ENCODE results near the gene KIF5A. TPM values are rescaled to one million over a fixed set of nuclear protein-coding genes. Genes with fewer than 3 reads are reported as not detected.

Gene KIF5A
- total and polyA plus RNA-seq, 2 of the 4 experiments (the other 2 are of a cell fraction) = 0.15 to 0.18 TPM

GRCh38 chr12:57515934-57516541, 33.8 kb upstream of the KIF5A start:
- no peak overlapping the region for H2AFZ ChIP-seq (replicated peaks; ENCODE audit: low read length, poor library complexity)
- no peak overlapping the region for H3K14ac ChIP-seq (replicated peaks; ENCODE audit: low read depth, low read length)
- H3K4me3 ChIP-seq (ENCODE audit: insufficient read depth, low read depth, low read length) = no peak overlapping the region
- no peaks in the 10 kb centered on the region for H3K27me3 ChIP-seq (ENCODE audit: control insufficient read depth, insufficient read depth, low read length)
- no peak overlapping the region for H3K9ac ChIP-seq (ENCODE audit: low read depth, low read length)
- no peak overlapping the region for H3K18ac ChIP-seq (ENCODE audit: low read depth, low read length)
- BruUV-seq (replicated peaks) = no TSS peak
- H4K20me1 ChIP-seq (ENCODE audit: insufficient read depth, low read length) = peaks cover 86% of the 10 kb centered on the region
- H3K9me1 ChIP-seq (ENCODE audit: insufficient read depth, low read length) = peaks cover 3% of the 10 kb centered on the region; the same call in 1 of the 2 replicates
- intact Hi-C loops (cut with micrococcal nuclease) (no loop called here), dilution Hi-C loops (cut with HindIII; ENCODE audit: low sequenced_read_pairs, unreplicated experiment) (no loop called here), in situ Hi-C loops (cut with MboI; ENCODE audit: low sequenced_read_pairs) (no loop called here)
- H3K36me3 ChIP-seq (ENCODE audit: control insufficient read depth, insufficient read depth, low read length) = peaks cover 65% of the 10 kb centered on the region
- ChIA-PET CTCF (no interaction called here), POLR2A (ENCODE audit: unreplicated experiment) (no interaction called here)
- H4K91ac ChIP-seq (ENCODE audit: insufficient read depth, low read depth, low read length) = no peak overlapping the region
- H4K5ac ChIP-seq (ENCODE audit: low read depth, low read length) = no peak overlapping the region
- H3K4ac ChIP-seq (ENCODE audit: low read depth, low read length) = no peak overlapping the region
- no peak overlapping the region for H2BK20ac ChIP-seq (ENCODE audit: low read depth, low read length)
- peaks cover 21 to 76% of the 10 kb centered on the region in 2 experiments for H3K79me1 ChIP-seq (ENCODE audit: low read depth in 1 of 2, low read length in 2 of 2)
- no peak overlapping the region for H3K27ac ChIP-seq (ENCODE audit: insufficient read depth, low read length)
- H3K23ac ChIP-seq (ENCODE audit: low read depth, low read length) = no peak overlapping the region
- no peak overlapping the region; the same call in 1 of the 2 replicates for H3K56ac ChIP-seq (ENCODE audit: extremely low read depth, insufficient read depth, low read length)
- no peak overlapping the region; the same call in 1 of the 2 replicates for H2AK5ac ChIP-seq (ENCODE audit: low read depth, low read length)
- TF ChIP-seq FOS (IDR thresholded peaks at IDR 0.05; ENCODE audit: low read depth, low read length) = no peak
- no peak for TF ChIP-seq BHLHE40 (IDR thresholded peaks at IDR 0.05; ENCODE audit: low read depth, low read length)
- TF ChIP-seq, protein P1, sequence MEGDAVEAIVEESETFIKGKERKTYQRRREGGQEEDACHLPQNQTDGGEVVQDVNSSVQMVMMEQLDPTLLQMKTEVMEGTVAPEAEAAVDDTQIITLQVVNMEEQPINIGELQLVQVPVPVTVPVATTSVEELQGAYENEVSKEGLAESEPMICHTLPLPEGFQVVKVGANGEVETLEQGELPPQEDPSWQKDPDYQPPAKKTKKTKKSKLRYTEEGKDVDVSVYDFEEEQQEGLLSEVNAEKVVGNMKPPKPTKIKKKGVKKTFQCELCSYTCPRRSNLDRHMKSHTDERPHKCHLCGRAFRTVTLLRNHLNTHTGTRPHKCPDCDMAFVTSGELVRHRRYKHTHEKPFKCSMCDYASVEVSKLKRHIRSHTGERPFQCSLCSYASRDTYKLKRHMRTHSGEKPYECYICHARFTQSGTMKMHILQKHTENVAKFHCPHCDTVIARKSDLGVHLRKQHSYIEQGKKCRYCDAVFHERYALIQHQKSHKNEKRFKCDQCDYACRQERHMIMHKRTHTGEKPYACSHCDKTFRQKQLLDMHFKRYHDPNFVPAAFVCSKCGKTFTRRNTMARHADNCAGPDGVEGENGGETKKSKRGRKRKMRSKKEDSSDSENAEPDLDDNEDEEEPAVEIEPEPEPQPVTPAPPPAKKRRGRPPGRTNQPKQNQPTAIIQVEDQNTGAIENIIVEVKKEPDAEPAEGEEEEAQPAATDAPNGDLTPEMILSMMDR (conservative IDR thresholded peaks at IDR 0.05; ENCODE audit: low read depth, low read length) = no peak
- TF ChIP-seq MAZ (IDR thresholded peaks at IDR 0.05; ENCODE audit: borderline replicate concordance, low read depth, low read length) = no peak
- TF ChIP-seq CHD1 (IDR thresholded peaks at IDR 0.05; ENCODE audit: low read depth, low read length) = no peak
- no peak for TF ChIP-seq RAD21 (IDR thresholded peaks at IDR 0.05; ENCODE audit: low read length)
- TF ChIP-seq CEBPB (IDR thresholded peaks at IDR 0.05; ENCODE audit: low read depth, low read length) = no peak
- no peak for TF ChIP-seq NFE2L2 (IDR thresholded peaks at IDR 0.05; ENCODE audit: low read depth, low read length)
- TF ChIP-seq MAFK (IDR thresholded peaks at IDR 0.05; ENCODE audit: low read depth, low read length) = no peak
- no peak for TF ChIP-seq SMC3 (IDR thresholded peaks at IDR 0.05; ENCODE audit: low read depth, low read length)
- TF ChIP-seq RCOR1 (IDR thresholded peaks at IDR 0.05; ENCODE audit: insufficient replicate concordance, low read length) = no peak
- no peak for TF ChIP-seq MXI1 (IDR thresholded peaks at IDR 0.05; ENCODE audit: borderline replicate concordance, low read depth, low read length)
- TF ChIP-seq POLR2A (IDR thresholded peaks at IDR 0.05; ENCODE audit: low read depth, low read length) = no peak; the same call in 1 of the 2 replicates
- TF ChIP-seq RFX5 (IDR thresholded peaks at IDR 0.05; ENCODE audit: low read depth, low read length) = no peak
- TF ChIP-seq, protein P2, sequence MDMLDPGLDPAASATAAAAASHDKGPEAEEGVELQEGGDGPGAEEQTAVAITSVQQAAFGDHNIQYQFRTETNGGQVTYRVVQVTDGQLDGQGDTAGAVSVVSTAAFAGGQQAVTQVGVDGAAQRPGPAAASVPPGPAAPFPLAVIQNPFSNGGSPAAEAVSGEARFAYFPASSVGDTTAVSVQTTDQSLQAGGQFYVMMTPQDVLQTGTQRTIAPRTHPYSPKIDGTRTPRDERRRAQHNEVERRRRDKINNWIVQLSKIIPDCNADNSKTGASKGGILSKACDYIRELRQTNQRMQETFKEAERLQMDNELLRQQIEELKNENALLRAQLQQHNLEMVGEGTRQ (IDR thresholded peaks at IDR 0.05; ENCODE audit: low read depth, low read length) = no peak
- no peak for TF ChIP-seq ELK1 (IDR thresholded peaks at IDR 0.05; ENCODE audit: borderline replicate concordance, low read depth, low read length)
- no peak overlapping the region for H2BK120ac ChIP-seq (ENCODE audit: low read depth, low read length)
- DNase-seq (peak; percentile 23), ATAC-seq (ENCODE audit: low read depth) (no peak)
- no peak overlapping the region for H2BK5ac ChIP-seq (ENCODE audit: low read depth, low read length, poor library complexity, severe bottlenecking)
- peaks cover 3% of the 10 kb centered on the region for H3K4me1 ChIP-seq (ENCODE audit: control insufficient read depth, insufficient read depth, low read length)
- no peaks in the 10 kb centered on the region for H3K9me3 ChIP-seq (ENCODE audit: control insufficient read depth, insufficient read depth, low read length)
- no peak overlapping the region for H4K8ac ChIP-seq (ENCODE audit: low read depth in 2 of 2, low read length in 2 of 2)
- no peak overlapping the region for H2AK9ac ChIP-seq (replicated peaks; ENCODE audit: low read depth, low read length, poor library complexity)
- WGBS, 2 experiments (ENCODE audit: extremely low coverage in 2 of 2, insufficient read length in 1 of 2) = 100% methylated on average over 1 of the region's 11 CpGs; no CpG with 5 or more reads in 1 of the 2 experiments
- no peak overlapping the region for H3K4me2 ChIP-seq (ENCODE audit: low read depth, low read length)
- no peak overlapping the region for H2BK15ac ChIP-seq (ENCODE audit: low read depth, low read length)
